GM12865 (cell line): Measurements from ENCODE around the gene PLOD2.

Source experiments
- DNase-seq: peaks from one replicate; pipeline ENCODE4 v3.0.0; 2010; ENCODE audit warnings: low read depth
- H3K4me3 ChIP-seq: 2 replicates; pipeline ENCODE4 v1.5.1; 2011; ENCODE audit warnings: mild to moderate bottlenecking, low read depth, low read length, control low read depth
- TF ChIP-seq, protein P1 (sequence below): IDR thresholded peaks from 2 replicates; pipeline ENCODE4 v1.5.1; 2011; ENCODE audit warnings: low read length, control low read depth, low read depth, inconsistent platforms; ENCODE audit not compliant: insufficient read depth; ENCODE audit errors: missing control alignments

PLOD2 gene

DNA sequence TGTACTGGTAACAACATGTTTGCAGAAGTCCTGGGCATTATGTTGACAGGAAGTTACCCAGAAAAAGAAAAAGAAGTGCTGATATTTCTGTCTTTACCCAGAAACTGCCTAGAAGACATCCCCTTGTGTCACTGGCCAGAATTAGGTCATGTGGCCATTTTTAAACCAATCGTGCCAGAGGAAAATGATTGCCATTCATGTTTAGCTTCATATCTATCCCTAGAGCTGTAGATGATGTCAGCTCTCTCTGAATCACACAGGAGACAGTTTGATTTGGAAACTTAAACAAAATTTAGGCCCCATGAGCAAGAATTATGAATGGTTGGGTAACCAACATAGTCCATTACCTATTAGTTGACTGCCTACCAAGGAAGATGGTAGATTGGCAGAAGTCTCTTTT lies 8.9 kb upstream of the PLOD2 start:
- no peak overlapping the region for H3K4me3 ChIP-seq
- no peak for DNase-seq
- TF ChIP-seq, protein P1, sequence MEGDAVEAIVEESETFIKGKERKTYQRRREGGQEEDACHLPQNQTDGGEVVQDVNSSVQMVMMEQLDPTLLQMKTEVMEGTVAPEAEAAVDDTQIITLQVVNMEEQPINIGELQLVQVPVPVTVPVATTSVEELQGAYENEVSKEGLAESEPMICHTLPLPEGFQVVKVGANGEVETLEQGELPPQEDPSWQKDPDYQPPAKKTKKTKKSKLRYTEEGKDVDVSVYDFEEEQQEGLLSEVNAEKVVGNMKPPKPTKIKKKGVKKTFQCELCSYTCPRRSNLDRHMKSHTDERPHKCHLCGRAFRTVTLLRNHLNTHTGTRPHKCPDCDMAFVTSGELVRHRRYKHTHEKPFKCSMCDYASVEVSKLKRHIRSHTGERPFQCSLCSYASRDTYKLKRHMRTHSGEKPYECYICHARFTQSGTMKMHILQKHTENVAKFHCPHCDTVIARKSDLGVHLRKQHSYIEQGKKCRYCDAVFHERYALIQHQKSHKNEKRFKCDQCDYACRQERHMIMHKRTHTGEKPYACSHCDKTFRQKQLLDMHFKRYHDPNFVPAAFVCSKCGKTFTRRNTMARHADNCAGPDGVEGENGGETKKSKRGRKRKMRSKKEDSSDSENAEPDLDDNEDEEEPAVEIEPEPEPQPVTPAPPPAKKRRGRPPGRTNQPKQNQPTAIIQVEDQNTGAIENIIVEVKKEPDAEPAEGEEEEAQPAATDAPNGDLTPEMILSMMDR: no peak

DNA sequence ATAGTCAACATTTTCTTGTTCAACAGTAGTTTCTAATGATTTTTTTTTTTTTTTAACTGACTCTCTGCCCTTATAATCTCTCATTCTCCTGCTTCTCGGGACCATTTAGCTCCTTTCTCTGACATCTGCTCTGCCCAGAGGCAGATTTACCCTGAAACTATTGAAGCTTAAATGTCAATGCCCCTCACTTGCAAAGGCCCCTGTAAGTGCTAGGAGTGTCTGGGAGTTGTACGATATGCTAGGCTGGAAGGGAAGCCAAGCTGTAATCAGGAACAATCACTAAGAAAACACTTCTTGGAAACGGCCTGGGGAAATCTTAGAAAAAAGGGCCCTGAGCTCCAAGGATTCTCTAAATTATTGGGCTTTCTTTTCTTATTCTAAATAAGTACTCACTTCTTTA lies 5.8 kb upstream of the PLOD2 start:
- H3K4me3 ChIP-seq: no peak overlapping the region
- TF ChIP-seq, protein P1: no peak
- DNase-seq: no peak

DNA sequence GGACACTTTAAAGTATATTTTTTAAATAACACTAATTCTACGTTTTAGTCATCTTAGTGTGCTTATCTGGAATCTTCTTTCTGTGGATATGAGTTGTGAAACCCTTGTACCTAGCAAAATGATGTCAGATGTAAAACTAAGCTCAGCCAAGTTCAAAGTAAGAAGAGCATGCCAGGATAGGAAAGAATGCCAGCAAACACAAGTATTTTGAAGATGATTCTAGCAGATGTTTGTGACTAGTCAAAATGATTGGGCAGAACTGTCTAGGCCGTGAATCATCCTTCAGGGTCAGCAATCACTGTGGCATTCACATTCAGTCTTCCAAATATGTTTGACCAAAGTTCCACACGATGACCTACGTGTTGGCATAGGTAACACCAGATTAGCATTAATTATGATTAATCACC lies 5.4 kb upstream of the PLOD2 start:
- no peak overlapping the region for H3K4me3 ChIP-seq
- no peak for DNase-seq
- TF ChIP-seq, protein P1: no peak

DNA sequence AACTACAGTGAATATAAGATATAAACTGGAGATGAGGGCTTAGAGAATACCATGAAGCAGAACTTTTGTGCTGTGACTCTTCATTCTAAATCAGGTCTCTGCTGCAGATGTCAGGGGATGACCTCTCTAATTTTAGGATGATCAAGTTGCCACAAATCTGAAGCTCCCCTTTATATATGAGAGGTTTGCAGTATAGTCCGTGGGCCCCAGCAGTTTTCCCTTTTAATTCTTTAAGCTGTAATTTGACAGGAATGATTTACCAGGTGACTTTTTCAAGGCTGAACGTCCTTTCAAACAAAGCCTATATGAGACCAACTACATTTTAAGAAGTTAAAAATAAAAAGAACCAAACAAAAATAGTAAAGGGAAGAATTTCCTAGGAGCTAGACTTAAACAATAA lies 4.9 kb upstream of the PLOD2 start:
- TF ChIP-seq, protein P1: no peak
- no peak for DNase-seq
- no peak overlapping the region for H3K4me3 ChIP-seq

DNA sequence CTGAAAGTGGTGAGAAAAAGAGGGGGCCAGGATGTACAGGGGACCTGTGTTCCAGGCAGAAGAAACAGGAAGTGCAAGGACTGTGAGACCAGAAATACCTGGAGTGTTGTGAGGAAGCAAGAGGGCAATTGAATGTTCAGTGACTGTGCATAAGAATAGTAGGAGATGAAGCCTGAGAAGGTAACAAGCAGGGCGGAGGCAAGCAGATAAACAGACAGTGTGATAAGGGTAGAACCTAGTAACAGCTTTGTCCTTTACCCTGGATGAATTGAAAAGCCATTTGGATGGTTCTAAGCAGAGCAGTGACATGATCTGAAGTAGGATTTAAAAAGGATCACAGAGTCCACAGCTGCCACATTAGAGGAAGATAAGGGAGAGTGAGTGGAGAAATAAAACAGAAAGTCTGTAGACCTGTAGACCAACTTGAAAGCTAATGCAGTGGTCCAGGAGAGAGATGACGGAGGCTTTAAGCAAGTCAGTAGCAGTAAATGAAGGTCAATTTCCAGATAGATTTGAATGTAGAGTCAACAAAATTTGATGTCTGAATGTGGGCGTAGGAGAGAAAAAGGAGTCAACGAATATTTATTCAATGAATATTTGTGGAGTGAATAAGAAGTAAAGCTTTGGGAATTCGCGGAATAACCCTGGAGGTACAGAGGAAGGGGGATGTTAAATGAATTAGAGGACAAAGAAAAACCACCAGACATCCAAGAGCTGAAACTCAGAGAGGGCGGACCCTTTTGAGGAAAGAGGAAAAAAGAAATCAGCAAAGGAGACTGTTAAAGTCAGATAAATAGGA lies 4.2 kb upstream of the PLOD2 start:
- no peak for DNase-seq
- H3K4me3 ChIP-seq: no peak overlapping the region
- TF ChIP-seq, protein P1: no peak

DNA sequence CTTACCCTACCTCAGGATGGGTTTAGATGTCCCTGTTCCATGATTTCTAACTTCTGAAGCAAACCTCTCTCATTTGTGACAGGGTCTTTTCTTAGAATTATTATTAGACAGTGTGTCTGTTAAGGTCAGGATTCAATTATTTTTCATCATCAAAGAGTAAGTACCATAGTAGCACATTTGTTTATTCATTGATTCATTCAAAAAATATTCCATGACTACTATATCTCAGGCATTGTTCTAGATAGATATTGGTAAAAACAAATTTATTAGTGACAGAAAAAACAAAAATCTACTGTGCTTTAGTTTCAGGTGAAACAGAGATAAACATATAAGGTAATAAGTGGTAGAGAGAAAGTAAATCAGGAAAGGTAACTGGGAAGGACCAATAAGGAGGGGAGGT lies 3.5 kb upstream of the PLOD2 start:
- no peak overlapping the region for H3K4me3 ChIP-seq
- no peak for DNase-seq
- TF ChIP-seq, protein P1: no peak

DNA sequence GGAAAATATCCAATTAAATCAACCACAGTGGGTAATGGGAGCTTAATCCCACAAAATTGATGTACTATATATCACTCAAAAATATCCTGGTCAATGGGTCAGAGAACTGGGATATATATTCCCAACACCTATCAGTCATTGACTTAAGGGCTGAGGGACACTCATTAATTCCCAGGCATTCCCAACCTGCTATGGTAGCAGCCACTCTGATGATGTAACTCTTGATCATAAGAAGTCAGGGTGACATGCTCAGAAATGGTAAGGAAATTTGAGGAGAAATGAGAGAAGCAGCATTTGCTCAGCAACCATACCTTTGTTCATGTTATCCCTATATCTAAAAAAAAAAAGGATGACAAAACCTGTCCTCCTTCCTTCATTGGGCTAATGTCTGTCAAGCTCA lies 3.1 kb upstream of the PLOD2 start:
- H3K4me3 ChIP-seq: no peak overlapping the region
- no peak for DNase-seq
- TF ChIP-seq, protein P1: no peak
